ENCODE results near the gene TNFRSF12A. TPM values are rescaled to one million over a fixed set of nuclear protein-coding genes. Genes with fewer than 3 reads are reported as not detected.

TNFRSF12A gene
- total RNA-seq, 1 experiment from 2014 or later: 147 TPM

- no CpG with 5 or more reads among the region's 12 CpGs for WGBS (ENCODE audit: extremely low coverage, insufficient read length, low lambda C conversion rate)
- no peak overlapping the region for H2BK12ac ChIP-seq (ENCODE audit: insufficient read length, low read depth, low read length)
- H3K4me3 Mint-ChIP-seq: no peak overlapping the region
These were observed 18.9 kb upstream of the TNFRSF12A start for GRCh38 chr16:3001316-3001715.

More at GRCh38 chr16:3001316-3001715, 18.9 kb upstream of the TNFRSF12A start:
- no peak overlapping the region for H3K27ac ChIP-seq (ENCODE audit: insufficient read length, low read depth, low read length)
- H3T11ph ChIP-seq (ENCODE audit: low read length): no peak overlapping the region
- Mint-ChIP-seq H3K4me1 (peaks cover 12 to 34% of the 10 kb centered on the region in 2 experiments), H3K27me3 (ENCODE audit: low read depth) (no peaks in the 10 kb centered on the region; the same call in none of the 2 replicates), H3K9me3 (no peaks in the 10 kb centered on the region), H3K36me3 (ENCODE audit: insufficient read depth in 1 of 3, low read depth in 3 of 3) (peaks cover 0 to 7% (median 0%) of the 10 kb centered on the region in 3 experiments; a peak in 3 of 7 replicates), H3K27ac (no peak overlapping the region)
- H2BK20ac ChIP-seq (ENCODE audit: low read depth, low read length, poor library complexity, severe bottlenecking): no peak overlapping the region
- no peak overlapping the region for H3K23ac ChIP-seq (ENCODE audit: insufficient read length, low read depth, low read length)
- H3K79me2 ChIP-seq (ENCODE audit: insufficient read depth, low read length): no peaks in the 10 kb centered on the region
- no peak overlapping the region for H3K4ac ChIP-seq (ENCODE audit: low read depth, low read length)
- no peak overlapping the region for H2BK120ac ChIP-seq (ENCODE audit: low read depth, low read length, poor library complexity, severe bottlenecking)
- no peak overlapping the region for H2BK5ac ChIP-seq (ENCODE audit: insufficient read length, low read length)
- H3K4me1 ChIP-seq (ENCODE audit: insufficient read depth, low read length): peaks cover under 1% of the 10 kb centered on the region; the same call in 1 of the 2 replicates
- H3K27me3 ChIP-seq (ENCODE audit: insufficient read depth, low read length): no peaks in the 10 kb centered on the region
- no peak overlapping the region for H4K8ac ChIP-seq (replicated peaks; ENCODE audit: insufficient read length, low read depth, low read length)
- no peak overlapping the region for H4K5ac ChIP-seq (ENCODE audit: insufficient read length, low read depth, low read length)
- peak; percentile 76 for DNase-seq
- H3K9ac ChIP-seq (ENCODE audit: extremely low read depth, insufficient read length, low read length): no peak overlapping the region
- no peak overlapping the region for H4K91ac ChIP-seq (ENCODE audit: insufficient read length, low read depth, low read length)
- H3K79me1 ChIP-seq (ENCODE audit: insufficient read depth, low read depth, low read length, poor library complexity, severe bottlenecking): no peaks in the 10 kb centered on the region
- no peaks in the 10 kb centered on the region for H3K23me2 ChIP-seq (ENCODE audit: insufficient read length, low read depth, low read length, poor library complexity, severe bottlenecking)
- H4K20me1 ChIP-seq (ENCODE audit: control insufficient read depth, insufficient read depth, insufficient read length): peaks cover 2% of the 10 kb centered on the region
- no peak overlapping the region for H3K4me2 ChIP-seq (ENCODE audit: insufficient read depth, insufficient read length, low read length)
- no peak overlapping the region for H2AFZ ChIP-seq (ENCODE audit: low read length)
- H2AK5ac ChIP-seq (ENCODE audit: insufficient read length, low read length): no peak overlapping the region
- H3K56ac ChIP-seq (ENCODE audit: insufficient read length, low read depth, low read length): no peak overlapping the region
- TF ChIP-seq CTCF (conservative IDR thresholded peaks at IDR 0.05): 0 out of 3 replicates have a peak, but pooled peaks have one; percentile 17
- H3K9me3 ChIP-seq (ENCODE audit: control insufficient read depth, low read depth, low read length): no peaks in the 10 kb centered on the region
- H2BK15ac ChIP-seq (ENCODE audit: low read depth, low read length): no peak overlapping the region
- H3K18ac ChIP-seq (ENCODE audit: insufficient read length, low read depth, low read length): no peak overlapping the region
- H3K14ac ChIP-seq (ENCODE audit: insufficient read depth, low read length): no peak overlapping the region; the same call in 1 of the 2 replicates

Measured in H9 (cell line).